Mesenchymal stem cell (in vitro differentiated cells and primary cell): Measurements from ENCODE around the gene ABCA1.

Source experiments
- DNase-seq: peaks from one replicate; pipeline ENCODE4 v3.0.0-alpha.2; 2013
- H2AFZ ChIP-seq: one replicate; pipeline ENCODE4 v1.6.1; 2013; ENCODE audit warnings: low read depth, mild to moderate bottlenecking, control low read depth, inconsistent platforms, low read length, moderate library complexity
- H2AK5ac ChIP-seq: 2 replicates; pipeline ENCODE4 v1.6.1; 2013; ENCODE audit warnings: low read length, moderate library complexity, mild to moderate bottlenecking, inconsistent platforms; ENCODE audit not compliant: severe bottlenecking
- H2BK120ac ChIP-seq: one replicate; pipeline ENCODE4 v1.6.1; 2013; ENCODE audit warnings: low read depth, mild to moderate bottlenecking, inconsistent platforms, low read length, moderate library complexity
- H2BK12ac ChIP-seq, 2 experiments: one replicate each; pipeline ENCODE4 v1.6.1; 2013; ENCODE audit warnings: inconsistent platforms in 2 of 2, low read length in 2 of 2, mild to moderate bottlenecking in 2 of 2, moderate library complexity in 2 of 2, control low read depth in 1 of 2
- H2BK15ac ChIP-seq: one replicate; pipeline ENCODE4 v1.6.1; 2013; ENCODE audit warnings: mild to moderate bottlenecking, low read depth, inconsistent platforms; ENCODE audit not compliant: poor library complexity, severe bottlenecking
- H2BK5ac ChIP-seq: 2 replicates; pipeline ENCODE4 v1.6.1; 2013; ENCODE audit warnings: low read depth, mild to moderate bottlenecking, low read length, control low read depth, inconsistent platforms; ENCODE audit not compliant: poor library complexity, severe bottlenecking
- H3K14ac ChIP-seq, 2 experiments: one replicate each; pipeline ENCODE4 v1.6.1; 2013; ENCODE audit warnings: inconsistent platforms in 2 of 2, low read length in 2 of 2, control low read depth in 1 of 2, mild to moderate bottlenecking in 1 of 2, moderate library complexity in 1 of 2
- H3K18ac ChIP-seq, 2 experiments: one replicate each; pipeline ENCODE4 v1.6.1; 2013; ENCODE audit warnings: inconsistent platforms in 2 of 2, low read length in 2 of 2, control low read depth in 1 of 2, low read depth in 1 of 2, mild to moderate bottlenecking in 1 of 2
- H3K23ac ChIP-seq, 2 experiments: one replicate each; pipeline ENCODE4 v1.6.1; 2013; ENCODE audit warnings: inconsistent platforms in 2 of 2, low read length in 2 of 2, mild to moderate bottlenecking in 2 of 2, moderate library complexity in 2 of 2, control low read depth in 1 of 2
- H3K27ac ChIP-seq: 2 replicates; pipeline ENCODE4 v1.5.1; 2013; ENCODE audit warnings: mild to moderate bottlenecking, moderate library complexity, low read length, control low read depth, inconsistent platforms; ENCODE audit not compliant: poor library complexity, severe bottlenecking
- H3K27me3 ChIP-seq, 2 experiments: 2 replicates each; pipeline versions ENCODE4 v1.6.1 to v1.7.0; 2013; ENCODE audit warnings: low read length in 2 of 2, mild to moderate bottlenecking in 2 of 2, moderate library complexity in 2 of 2, control low read depth in 1 of 2, inconsistent platforms in 1 of 2; ENCODE audit not compliant: control insufficient read depth in 1 of 2, insufficient read depth in 1 of 2
- H3K36me3 ChIP-seq, 2 experiments: 2 replicates each; pipeline versions ENCODE4 v1.6.1 to v1.7.0; 2013; ENCODE audit warnings: low read length in 2 of 2, control low read depth in 1 of 2, inconsistent platforms in 1 of 2, low read depth in 1 of 2, mild to moderate bottlenecking in 1 of 2; ENCODE audit not compliant: insufficient read depth in 2 of 2, control insufficient read depth in 1 of 2
- H3K4ac ChIP-seq, 2 experiments: one replicate each; pipeline ENCODE4 v1.6.1; 2013; ENCODE audit warnings: inconsistent platforms in 2 of 2, low read length in 2 of 2, mild to moderate bottlenecking in 2 of 2, moderate library complexity in 2 of 2, control low read depth in 1 of 2, low read depth in 1 of 2
- H3K4me1 ChIP-seq: 2 replicates; pipeline ENCODE4 v1.6.1; 2013; ENCODE audit warnings: low read depth, low read length, control low read depth; ENCODE audit not compliant: control insufficient read depth, insufficient read depth
- H3K4me2 ChIP-seq: 2 replicates; pipeline ENCODE4 v1.6.1; 2013; ENCODE audit warnings: low read length, mild to moderate bottlenecking, inconsistent platforms; ENCODE audit not compliant: poor library complexity, severe bottlenecking
- H3K4me3 ChIP-seq, 2 experiments: 2 replicates each; pipeline versions ENCODE4 v1.5.1 to v1.7.0; 2013; ENCODE audit warnings: low read length in 2 of 2, mild to moderate bottlenecking in 2 of 2, control low read depth in 1 of 2, low read depth in 1 of 2; ENCODE audit not compliant: insufficient read depth in 1 of 2
- H3K79me1 ChIP-seq: replicated peaks from 2 replicates; pipeline ENCODE4 v1.6.1; 2013; ENCODE audit warnings: mild to moderate bottlenecking, control low read depth, low read length, inconsistent platforms; ENCODE audit not compliant: poor library complexity, severe bottlenecking
- H3K9ac ChIP-seq: 2 replicates; pipeline ENCODE4 v1.7.0; 2013; ENCODE audit warnings: mild to moderate bottlenecking, low read length, moderate library complexity
- H3K9me3 ChIP-seq: 2 replicates; pipeline ENCODE4 v1.7.0; 2013; ENCODE audit warnings: mild to moderate bottlenecking, low read length; ENCODE audit not compliant: control insufficient read depth
- H4K8ac ChIP-seq: one replicate; pipeline ENCODE4 v1.6.1; 2013; ENCODE audit warnings: inconsistent platforms, mild to moderate bottlenecking, low read length, moderate library complexity
- H4K91ac ChIP-seq: one replicate; pipeline ENCODE4 v1.6.1; 2013; ENCODE audit warnings: mild to moderate bottlenecking, low read length, inconsistent platforms
- WGBS: methylation state at CpG from one replicate; pipeline ENCODE4 v1.1.7; 2013; ENCODE audit warnings: mixed read lengths; 5-methylcytosine and 5-hydroxymethylcytosine counted together

Gene ABCA1

DNA sequence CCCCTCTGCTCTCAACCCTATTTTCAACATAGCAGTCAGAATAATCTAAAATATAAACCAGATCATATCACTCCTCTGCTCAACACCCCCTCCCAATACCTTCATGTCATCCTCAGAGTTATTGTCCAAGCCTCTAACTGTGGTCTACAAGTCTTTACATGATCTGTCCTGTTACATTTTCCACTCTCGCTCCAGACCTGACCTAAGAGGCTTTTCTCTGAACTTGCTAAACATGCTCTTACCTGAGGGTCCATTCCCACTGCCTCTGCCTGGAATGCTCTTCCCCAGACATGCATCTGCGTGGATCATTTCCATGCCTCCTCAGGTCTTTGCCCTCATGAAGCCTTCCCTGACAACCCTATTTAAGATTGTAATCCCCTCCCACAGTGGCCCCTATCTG lies 152.0 kb downstream of the ABCA1 start:
- Histone ChIP-seq H2AK5ac (no peak overlapping the region), H3K4me2 (no peak overlapping the region), H3K36me3 (peaks cover 0 to 9% of the 10 kb centered on the region in 2 experiments), H2BK15ac (no peak overlapping the region), H2BK5ac (no peak overlapping the region), H3K79me1 (no peaks in the 10 kb centered on the region), H3K9me3 (no peaks in the 10 kb centered on the region), H3K4ac (no peak overlapping the region), H4K91ac (no peak overlapping the region), H3K4me1 (no peaks in the 10 kb centered on the region), H2BK12ac (no peak overlapping the region), H2AFZ (no peak overlapping the region), H4K8ac (no peak overlapping the region), H3K27me3 (no peaks in the 10 kb centered on the region), H3K23ac (no peak overlapping the region), H3K4me3 (no peak overlapping the region), H3K27ac (no peak overlapping the region), H3K9ac (no peak overlapping the region), H2BK120ac (no peak overlapping the region), H3K14ac (no peak overlapping the region), H3K18ac (no peak overlapping the region)
- no peak for DNase-seq
- 92% methylated on average over 2 of the region's 2 CpGs for WGBS

DNA sequence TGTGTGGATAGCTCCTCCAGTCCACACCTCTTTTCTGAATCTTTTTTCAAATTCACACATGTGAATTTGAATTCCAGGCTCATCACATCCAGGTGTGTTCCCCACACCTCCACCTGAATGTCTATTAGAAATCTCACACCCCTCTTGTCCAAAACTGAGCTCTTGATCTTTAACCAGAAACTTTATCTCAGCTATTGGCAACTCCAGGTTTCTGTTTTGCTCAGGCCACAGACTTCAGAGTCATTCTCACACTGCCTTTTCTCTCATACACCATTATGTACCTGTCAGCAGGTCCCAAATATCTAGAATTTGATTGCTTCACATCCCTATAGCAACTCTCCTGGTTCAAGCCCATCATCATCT lies 152.4 kb downstream of the ABCA1 start:
- no peak overlapping the region for H3K18ac ChIP-seq
- no peak overlapping the region for H3K23ac ChIP-seq
- no peak for DNase-seq
- H4K8ac ChIP-seq: no peak overlapping the region
- H3K4ac ChIP-seq: no peak overlapping the region
- no peak overlapping the region for H2AK5ac ChIP-seq
- no peak overlapping the region for H3K4me2 ChIP-seq
- H3K27ac ChIP-seq: no peak overlapping the region
- H2BK12ac ChIP-seq: no peak overlapping the region
- H3K4me3 ChIP-seq: no peak overlapping the region
- H2AFZ ChIP-seq: no peak overlapping the region
- H3K79me1 ChIP-seq: no peaks in the 10 kb centered on the region
- H3K36me3 ChIP-seq: peaks cover 0 to 9% of the 10 kb centered on the region in 2 experiments
- no peak overlapping the region for H3K14ac ChIP-seq
- no peaks in the 10 kb centered on the region for H3K4me1 ChIP-seq
- H3K9me3 ChIP-seq: no peaks in the 10 kb centered on the region
- H3K27me3 ChIP-seq: no peaks in the 10 kb centered on the region
- no peak overlapping the region for H4K91ac ChIP-seq
- no peak overlapping the region for H3K9ac ChIP-seq
- H2BK120ac ChIP-seq: no peak overlapping the region
- no peak overlapping the region for H2BK15ac ChIP-seq
- no peak overlapping the region for H2BK5ac ChIP-seq

DNA sequence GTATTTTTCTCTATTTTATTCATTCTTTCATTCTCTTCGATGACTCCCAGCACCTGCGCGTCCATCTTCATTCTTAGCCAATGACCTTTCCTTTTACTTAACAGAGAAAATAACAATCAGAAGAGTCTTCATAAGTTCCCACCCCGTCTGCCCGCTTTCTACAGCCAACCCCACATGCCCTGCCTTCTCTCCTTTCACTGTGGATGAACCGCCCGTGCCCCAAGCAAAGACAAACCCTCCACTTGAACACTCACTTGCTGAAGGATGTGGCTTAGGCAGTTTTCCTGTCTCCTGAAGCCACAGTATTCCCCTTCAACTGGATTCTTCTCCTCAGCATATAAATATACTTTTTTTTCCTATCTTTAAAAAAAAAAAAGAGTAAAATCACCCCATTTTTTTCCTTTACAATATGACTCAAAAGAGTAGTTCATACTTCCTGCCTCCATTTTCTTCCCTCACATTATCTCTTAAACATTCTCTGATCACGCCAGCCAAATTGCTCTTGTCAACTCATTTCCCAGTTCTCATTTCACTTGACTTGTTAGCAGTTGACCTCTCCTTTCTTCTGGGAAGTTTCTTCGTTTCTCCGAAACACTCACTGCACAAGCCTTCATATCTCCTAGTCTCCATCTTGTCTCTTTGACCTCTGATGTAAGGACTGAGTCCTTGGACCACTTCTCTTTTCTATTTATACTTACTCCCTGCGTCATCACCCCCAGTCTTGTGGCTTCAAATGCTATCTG lies 153.0 kb downstream of the ABCA1 start:
- no peak overlapping the region for H2BK15ac ChIP-seq
- no peak overlapping the region for H3K27ac ChIP-seq
- H4K8ac ChIP-seq: no peak overlapping the region
- no peak overlapping the region for H3K18ac ChIP-seq
- WGBS: 96% methylated on average over 11 of the region's 11 CpGs
- no peak overlapping the region for H3K4me3 ChIP-seq
- H2AFZ ChIP-seq: no peak overlapping the region
- no peaks in the 10 kb centered on the region for H3K4me1 ChIP-seq
- H3K79me1 ChIP-seq: no peaks in the 10 kb centered on the region
- no peak overlapping the region for H2BK12ac ChIP-seq
- no peak overlapping the region for H2BK120ac ChIP-seq
- no peak overlapping the region for H3K9ac ChIP-seq
- no peak overlapping the region for H4K91ac ChIP-seq
- no peak overlapping the region for H3K23ac ChIP-seq
- no peaks in the 10 kb centered on the region for H3K9me3 ChIP-seq
- H2AK5ac ChIP-seq: no peak overlapping the region
- H3K27me3 ChIP-seq: no peaks in the 10 kb centered on the region
- no peak overlapping the region for H3K4ac ChIP-seq
- no peak overlapping the region for H3K14ac ChIP-seq
- DNase-seq: no peak
- H2BK5ac ChIP-seq: no peak overlapping the region
- peaks cover 0 to 5% of the 10 kb centered on the region in 2 experiments for H3K36me3 ChIP-seq
- H3K4me2 ChIP-seq: no peak overlapping the region

DNA sequence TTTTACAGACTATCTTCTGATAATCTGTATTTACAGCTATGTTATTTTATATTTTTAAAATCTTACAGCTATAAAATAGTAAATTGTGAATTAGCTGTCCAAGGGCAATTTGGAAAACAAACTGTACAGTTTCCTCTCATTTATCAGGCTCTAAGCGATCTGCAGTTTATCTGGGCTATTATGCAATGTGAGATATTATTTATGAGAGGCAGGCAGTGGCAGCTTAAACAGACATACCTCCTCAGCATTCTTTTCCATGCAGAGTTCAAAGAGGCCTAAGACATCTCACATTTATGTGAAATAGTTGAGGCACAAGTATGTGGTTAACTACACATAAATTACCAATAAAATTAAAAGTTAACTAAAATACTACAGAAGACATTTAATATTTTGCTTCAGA lies 153.8 kb downstream of the ABCA1 start:
- WGBS: no CpG with 5 or more reads among the region's 1 CpG
- Histone ChIP-seq H3K9me3 (no peaks in the 10 kb centered on the region), H4K8ac (no peak overlapping the region), H2AK5ac (no peak overlapping the region), H2BK120ac (no peak overlapping the region), H3K79me1 (no peaks in the 10 kb centered on the region), H3K4me1 (no peaks in the 10 kb centered on the region), H3K36me3 (peaks cover 0 to 3% of the 10 kb centered on the region in 2 experiments), H3K18ac (no peak overlapping the region), H3K4me2 (no peak overlapping the region), H3K27me3 (no peaks in the 10 kb centered on the region), H3K27ac (no peak overlapping the region), H2BK5ac (no peak overlapping the region), H3K14ac (no peak overlapping the region), H4K91ac (no peak overlapping the region), H2BK12ac (no peak overlapping the region), H3K4ac (no peak overlapping the region), H3K4me3 (no peak overlapping the region), H2BK15ac (no peak overlapping the region), H3K9ac (no peak overlapping the region), H3K23ac (no peak overlapping the region), H2AFZ (no peak overlapping the region)
- DNase-seq: no peak
